ENCODE data around the gene GFY. TPM values are rescaled to one million over a fixed set of nuclear protein-coding genes. Genes with fewer than 3 reads are reported as not detected.

The GFY gene
- polyA plus RNA-seq, 3 donors, result not detected

- no peak for DNase-seq (ENCODE audit: low read depth in 3 of 3, low spot score in 2 of 3)
Measured at GRCh38 chr19:49427855-49428546, 2.8 kb downstream of the GFY start.

GRCh38 chr19:49428547-49429451 is 3.6 kb downstream of the GFY start:
- no peak for DNase-seq (ENCODE audit: low read depth in 3 of 3, low spot score in 2 of 3)

- no peak for DNase-seq (ENCODE audit: low read depth in 3 of 3, low spot score in 2 of 3)
Measured at GRCh38 chr19:49430172-49430677, 5.0 kb downstream of the GFY start.

- no peak for DNase-seq (ENCODE audit: low read depth in 3 of 3, low spot score in 2 of 3)
Measured at GRCh38 chr19:49430678-49431329, 5.6 kb downstream of the GFY start.

GRCh38 chr19:49431330-49431749 is 6.2 kb downstream of the GFY start:
- no peak for DNase-seq (ENCODE audit: low read depth in 3 of 3, low spot score in 2 of 3)

- no peak for DNase-seq (ENCODE audit: low read depth in 3 of 3, low spot score in 2 of 3)
Measured at GRCh38 chr19:49432141-49433073, 7.2 kb downstream of the GFY start.

GRCh38 chr19:49433240-49433901 is 8.2 kb downstream of the GFY start:
- no peak for DNase-seq (ENCODE audit: low read depth in 3 of 3, low spot score in 2 of 3)

GRCh38 chr19:49434907-49435583 is 9.9 kb downstream of the GFY start:
- no peak for DNase-seq (ENCODE audit: low read depth in 3 of 3, low spot score in 2 of 3)

- DNase-seq (ENCODE audit: low read depth in 3 of 3, low spot score in 2 of 3), result no peak
Measured at GRCh38 chr19:49435670-49436069, 10.5 kb downstream of the GFY start.

GRCh38 chr19:49436381-49437017 is 11.3 kb downstream of the GFY start:
- DNase-seq (ENCODE audit: low read depth in 3 of 3, low spot score in 2 of 3), result no peak

GRCh38 chr19:49437231-49437630 is 12.0 kb downstream of the GFY start:
- DNase-seq (ENCODE audit: low read depth in 3 of 3, low spot score in 2 of 3), result no peak

- DNase-seq (ENCODE audit: low read depth in 3 of 3, low spot score in 2 of 3), result no peak
Measured at GRCh38 chr19:49438261-49438660, 13.1 kb downstream of the GFY start.

GRCh38 chr19:49439836-49440235 is 14.6 kb downstream of the GFY start:
- no peak for DNase-seq (ENCODE audit: low read depth in 3 of 3, low spot score in 2 of 3)

- DNase-seq (ENCODE audit: low read depth in 3 of 3, low spot score in 2 of 3), result no peak
Measured at GRCh38 chr19:49440439-49441209, 15.4 kb downstream of the GFY start.

- no peak for DNase-seq (ENCODE audit: low read depth in 3 of 3, low spot score in 2 of 3)
Measured at GRCh38 chr19:49441210-49441959, 16.2 kb downstream of the GFY start, which contains the start of gene SLC17A7. Gene SLC17A7 (minus strand): TSS chr19:49441527. CDS start chr19:49441379, 148 bp downstream.

GRCh38 chr19:49441960-49442350 is 16.8 kb downstream of the GFY start:
- no peak for DNase-seq (ENCODE audit: low read depth in 3 of 3, low spot score in 2 of 3)

GRCh38 chr19:49442354-49442753 is 17.2 kb downstream of the GFY start:
- DNase-seq (ENCODE audit: low read depth in 3 of 3, low spot score in 2 of 3), result no peak

Data from right renal cortex interstitium (tissue), 3 donors.